SK-N-SH (cell line): ENCODE measurements around the gene CDKN2B-AS1.

Experiments used
- GABPA ChIP-seq: IDR thresholded peaks from 2 replicates; pipeline ENCODE4 v1.4.0; 2012; ENCODE audit warnings: low read depth, mild to moderate bottlenecking
- SIN3A ChIP-seq: IDR thresholded peaks from 2 replicates; pipeline ENCODE4 v1.6.1; 2012; ENCODE audit warnings: low read depth, mild to moderate bottlenecking, low read length, moderate library complexity, borderline replicate concordance
- TF ChIP-seq, protein P1 (sequence below): IDR thresholded peaks from 2 replicates; pipeline ENCODE4 v1.6.1; 2012; ENCODE audit warnings: mild to moderate bottlenecking, low read depth, low read length, moderate library complexity
- TF ChIP-seq, protein P2 (sequence below): fragments of 200-600 bp; sonication (generic); IDR thresholded peaks from 2 replicates; pipeline ENCODE4 v1.6.1; 2017; ENCODE audit warnings: antibody characterized with exemption, mild to moderate bottlenecking, moderate library complexity

DNA sequence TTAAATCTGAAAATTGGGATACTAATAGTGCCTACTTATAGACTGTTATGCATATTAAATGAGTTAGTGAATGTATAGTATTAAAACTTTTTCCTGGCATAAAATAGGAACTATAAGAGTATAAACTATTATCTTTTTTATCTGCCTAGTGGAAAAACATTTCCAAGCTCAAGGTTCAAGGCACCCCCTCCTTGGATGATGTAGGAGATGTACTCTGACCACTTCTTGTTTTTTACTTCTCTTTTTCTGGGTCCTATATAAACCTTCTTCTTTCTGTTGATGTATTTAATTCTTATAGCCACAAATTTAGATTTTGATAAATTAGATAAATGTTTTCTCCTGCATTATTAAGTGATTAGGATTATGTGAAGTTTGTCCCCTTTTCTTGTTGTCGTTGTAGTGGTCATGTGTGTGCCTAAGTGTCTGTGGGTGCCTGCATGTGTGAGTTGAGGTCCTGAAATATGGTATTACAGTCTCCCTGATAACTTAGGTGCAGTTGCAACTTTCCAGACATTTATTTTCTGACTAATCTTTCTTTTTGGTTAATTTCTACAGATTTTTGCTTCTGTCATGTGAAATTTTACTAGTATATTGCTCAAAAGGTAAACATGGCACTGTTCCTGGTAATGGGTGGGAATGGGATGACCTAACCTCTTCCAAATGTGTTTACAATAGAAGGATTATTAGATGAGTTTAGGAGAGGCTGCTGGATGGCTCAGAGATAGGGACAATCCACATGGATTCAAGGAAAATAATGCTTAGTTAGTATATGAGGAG, 175.3 kb downstream of the CDKN2B-AS1 start:
- TF ChIP-seq SIN3A (no peak), GABPA (no peak)
- TF ChIP-seq, protein P1, sequence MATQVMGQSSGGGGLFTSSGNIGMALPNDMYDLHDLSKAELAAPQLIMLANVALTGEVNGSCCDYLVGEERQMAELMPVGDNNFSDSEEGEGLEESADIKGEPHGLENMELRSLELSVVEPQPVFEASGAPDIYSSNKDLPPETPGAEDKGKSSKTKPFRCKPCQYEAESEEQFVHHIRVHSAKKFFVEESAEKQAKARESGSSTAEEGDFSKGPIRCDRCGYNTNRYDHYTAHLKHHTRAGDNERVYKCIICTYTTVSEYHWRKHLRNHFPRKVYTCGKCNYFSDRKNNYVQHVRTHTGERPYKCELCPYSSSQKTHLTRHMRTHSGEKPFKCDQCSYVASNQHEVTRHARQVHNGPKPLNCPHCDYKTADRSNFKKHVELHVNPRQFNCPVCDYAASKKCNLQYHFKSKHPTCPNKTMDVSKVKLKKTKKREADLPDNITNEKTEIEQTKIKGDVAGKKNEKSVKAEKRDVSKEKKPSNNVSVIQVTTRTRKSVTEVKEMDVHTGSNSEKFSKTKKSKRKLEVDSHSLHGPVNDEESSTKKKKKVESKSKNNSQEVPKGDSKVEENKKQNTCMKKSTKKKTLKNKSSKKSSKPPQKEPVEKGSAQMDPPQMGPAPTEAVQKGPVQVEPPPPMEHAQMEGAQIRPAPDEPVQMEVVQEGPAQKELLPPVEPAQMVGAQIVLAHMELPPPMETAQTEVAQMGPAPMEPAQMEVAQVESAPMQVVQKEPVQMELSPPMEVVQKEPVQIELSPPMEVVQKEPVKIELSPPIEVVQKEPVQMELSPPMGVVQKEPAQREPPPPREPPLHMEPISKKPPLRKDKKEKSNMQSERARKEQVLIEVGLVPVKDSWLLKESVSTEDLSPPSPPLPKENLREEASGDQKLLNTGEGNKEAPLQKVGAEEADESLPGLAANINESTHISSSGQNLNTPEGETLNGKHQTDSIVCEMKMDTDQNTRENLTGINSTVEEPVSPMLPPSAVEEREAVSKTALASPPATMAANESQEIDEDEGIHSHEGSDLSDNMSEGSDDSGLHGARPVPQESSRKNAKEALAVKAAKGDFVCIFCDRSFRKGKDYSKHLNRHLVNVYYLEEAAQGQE = no peak
- TF ChIP-seq, protein P2, sequence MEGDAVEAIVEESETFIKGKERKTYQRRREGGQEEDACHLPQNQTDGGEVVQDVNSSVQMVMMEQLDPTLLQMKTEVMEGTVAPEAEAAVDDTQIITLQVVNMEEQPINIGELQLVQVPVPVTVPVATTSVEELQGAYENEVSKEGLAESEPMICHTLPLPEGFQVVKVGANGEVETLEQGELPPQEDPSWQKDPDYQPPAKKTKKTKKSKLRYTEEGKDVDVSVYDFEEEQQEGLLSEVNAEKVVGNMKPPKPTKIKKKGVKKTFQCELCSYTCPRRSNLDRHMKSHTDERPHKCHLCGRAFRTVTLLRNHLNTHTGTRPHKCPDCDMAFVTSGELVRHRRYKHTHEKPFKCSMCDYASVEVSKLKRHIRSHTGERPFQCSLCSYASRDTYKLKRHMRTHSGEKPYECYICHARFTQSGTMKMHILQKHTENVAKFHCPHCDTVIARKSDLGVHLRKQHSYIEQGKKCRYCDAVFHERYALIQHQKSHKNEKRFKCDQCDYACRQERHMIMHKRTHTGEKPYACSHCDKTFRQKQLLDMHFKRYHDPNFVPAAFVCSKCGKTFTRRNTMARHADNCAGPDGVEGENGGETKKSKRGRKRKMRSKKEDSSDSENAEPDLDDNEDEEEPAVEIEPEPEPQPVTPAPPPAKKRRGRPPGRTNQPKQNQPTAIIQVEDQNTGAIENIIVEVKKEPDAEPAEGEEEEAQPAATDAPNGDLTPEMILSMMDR = no peak
